GM10266 (cell line): ENCODE measurements around the gene C1QL1.

Experiments used
- DNase-seq: peaks from one replicate; pipeline ENCODE4 v3.0.0; 2012; ENCODE audit errors: extremely low spot score
- TF ChIP-seq, protein P1 (sequence below): IDR thresholded peaks from 2 replicates; pipeline ENCODE4 v1.5.1; 2012; ENCODE audit warnings: mild to moderate bottlenecking, low read depth; ENCODE audit not compliant: control insufficient read depth, insufficient read depth; ENCODE audit errors: missing control alignments

C1QL1 gene

DNA sequence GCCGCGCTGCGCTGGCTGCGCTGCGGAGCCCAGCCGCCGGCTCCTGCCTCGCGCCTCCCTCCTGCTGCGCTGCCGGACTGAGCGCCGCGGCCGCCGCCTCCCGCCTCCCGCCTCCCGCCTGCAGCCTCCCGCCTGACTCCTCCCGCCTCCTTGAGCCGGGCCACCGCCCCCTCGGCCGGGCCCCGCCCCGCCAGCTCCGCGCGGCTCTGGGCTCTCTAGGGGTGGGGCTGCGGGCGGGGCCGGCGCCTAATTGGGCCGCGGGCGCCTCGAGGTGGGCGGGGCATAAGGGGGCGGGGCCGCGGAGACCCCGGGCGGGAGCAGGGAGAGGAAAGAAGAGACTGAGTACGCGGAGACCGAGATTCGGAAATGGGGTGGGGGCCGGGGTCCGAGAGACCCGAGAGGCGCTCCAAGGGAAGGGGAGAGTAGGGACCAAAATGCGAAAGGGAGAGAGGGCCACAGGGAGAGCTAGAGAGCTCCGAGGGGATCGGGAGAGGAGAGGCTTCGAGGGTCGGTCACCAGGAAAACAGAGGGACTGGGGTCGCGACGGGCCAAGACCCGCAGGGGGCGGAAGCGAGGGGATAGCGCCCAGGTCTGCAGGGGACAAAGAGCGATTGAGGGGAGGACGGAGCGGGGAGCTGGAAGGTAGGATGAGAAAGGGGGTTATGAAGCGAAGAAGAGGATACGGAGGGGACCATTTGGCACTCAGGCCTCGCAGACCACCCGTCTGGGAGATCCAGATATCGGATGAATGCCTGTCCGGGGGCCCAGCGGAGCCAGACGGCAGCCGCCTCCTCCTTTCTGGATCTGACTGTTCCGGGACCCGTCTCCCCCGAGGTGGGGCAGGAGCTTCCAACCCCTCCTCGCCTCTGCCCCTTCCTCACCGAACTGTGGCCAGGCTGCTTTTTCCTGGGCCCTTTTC lies at the start of gene C1QL1:
TSS of gene C1QL1 (minus strand) at position 79 of the 919 bp plus-strand sequence. CDS start 255 bp downstream, outside the sequence.
- TF ChIP-seq, protein P1, sequence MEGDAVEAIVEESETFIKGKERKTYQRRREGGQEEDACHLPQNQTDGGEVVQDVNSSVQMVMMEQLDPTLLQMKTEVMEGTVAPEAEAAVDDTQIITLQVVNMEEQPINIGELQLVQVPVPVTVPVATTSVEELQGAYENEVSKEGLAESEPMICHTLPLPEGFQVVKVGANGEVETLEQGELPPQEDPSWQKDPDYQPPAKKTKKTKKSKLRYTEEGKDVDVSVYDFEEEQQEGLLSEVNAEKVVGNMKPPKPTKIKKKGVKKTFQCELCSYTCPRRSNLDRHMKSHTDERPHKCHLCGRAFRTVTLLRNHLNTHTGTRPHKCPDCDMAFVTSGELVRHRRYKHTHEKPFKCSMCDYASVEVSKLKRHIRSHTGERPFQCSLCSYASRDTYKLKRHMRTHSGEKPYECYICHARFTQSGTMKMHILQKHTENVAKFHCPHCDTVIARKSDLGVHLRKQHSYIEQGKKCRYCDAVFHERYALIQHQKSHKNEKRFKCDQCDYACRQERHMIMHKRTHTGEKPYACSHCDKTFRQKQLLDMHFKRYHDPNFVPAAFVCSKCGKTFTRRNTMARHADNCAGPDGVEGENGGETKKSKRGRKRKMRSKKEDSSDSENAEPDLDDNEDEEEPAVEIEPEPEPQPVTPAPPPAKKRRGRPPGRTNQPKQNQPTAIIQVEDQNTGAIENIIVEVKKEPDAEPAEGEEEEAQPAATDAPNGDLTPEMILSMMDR: no peak
- peak; percentile 100 for DNase-seq

DNA sequence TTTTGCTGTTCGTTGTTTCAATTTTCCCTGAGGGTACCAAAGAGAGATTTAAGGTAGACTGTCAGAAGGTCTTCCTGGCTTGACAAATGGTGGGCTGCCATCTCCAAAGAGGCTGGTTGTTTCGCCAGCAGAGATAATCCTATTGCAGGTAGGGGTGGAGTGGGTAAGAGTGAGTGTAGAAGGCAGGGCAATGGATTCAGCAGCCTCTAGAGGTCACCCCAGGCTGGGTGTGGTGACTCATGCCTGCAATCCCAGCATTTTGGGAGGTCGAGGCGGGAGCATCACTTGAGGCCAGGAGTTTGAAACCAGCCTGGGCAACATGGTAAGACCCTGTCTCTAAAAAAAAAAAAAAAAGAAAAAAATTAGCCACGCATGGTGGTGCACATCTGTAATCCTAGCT lies 48.7 kb upstream of the C1QL1 start:
- DNase-seq: no peak
- TF ChIP-seq, protein P1: peak; percentile 58

DNA sequence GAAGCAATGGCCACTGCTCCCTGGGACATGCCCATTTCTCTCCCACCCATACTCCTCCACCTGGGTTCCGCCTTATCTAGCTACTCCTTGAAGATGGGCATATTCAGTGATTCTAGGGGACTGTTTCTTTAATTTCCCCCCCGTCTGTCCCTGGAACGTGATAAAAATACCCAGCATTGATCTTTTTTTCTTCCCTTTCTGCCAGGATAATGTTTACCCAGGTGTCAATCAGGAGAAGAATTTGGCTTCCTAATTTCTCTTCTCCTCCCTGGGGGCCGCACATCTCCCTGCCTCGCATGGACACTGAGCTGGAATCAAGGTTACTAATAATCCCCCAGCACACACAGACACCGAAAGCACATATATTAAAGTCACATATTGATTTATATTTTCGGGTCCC lies 48.1 kb upstream of the C1QL1 start:
- DNase-seq: no peak
- TF ChIP-seq, protein P1: no peak

- TF ChIP-seq, protein P1: no peak
- DNase-seq: no peak
These were observed 45.2 kb upstream of the C1QL1 start for GRCh38 chr17:45013021-45013997.

- no peak for DNase-seq
- TF ChIP-seq, protein P1: no peak
These were observed 43.7 kb upstream of the C1QL1 start for GRCh38 chr17:45011767-45012166.

DNA sequence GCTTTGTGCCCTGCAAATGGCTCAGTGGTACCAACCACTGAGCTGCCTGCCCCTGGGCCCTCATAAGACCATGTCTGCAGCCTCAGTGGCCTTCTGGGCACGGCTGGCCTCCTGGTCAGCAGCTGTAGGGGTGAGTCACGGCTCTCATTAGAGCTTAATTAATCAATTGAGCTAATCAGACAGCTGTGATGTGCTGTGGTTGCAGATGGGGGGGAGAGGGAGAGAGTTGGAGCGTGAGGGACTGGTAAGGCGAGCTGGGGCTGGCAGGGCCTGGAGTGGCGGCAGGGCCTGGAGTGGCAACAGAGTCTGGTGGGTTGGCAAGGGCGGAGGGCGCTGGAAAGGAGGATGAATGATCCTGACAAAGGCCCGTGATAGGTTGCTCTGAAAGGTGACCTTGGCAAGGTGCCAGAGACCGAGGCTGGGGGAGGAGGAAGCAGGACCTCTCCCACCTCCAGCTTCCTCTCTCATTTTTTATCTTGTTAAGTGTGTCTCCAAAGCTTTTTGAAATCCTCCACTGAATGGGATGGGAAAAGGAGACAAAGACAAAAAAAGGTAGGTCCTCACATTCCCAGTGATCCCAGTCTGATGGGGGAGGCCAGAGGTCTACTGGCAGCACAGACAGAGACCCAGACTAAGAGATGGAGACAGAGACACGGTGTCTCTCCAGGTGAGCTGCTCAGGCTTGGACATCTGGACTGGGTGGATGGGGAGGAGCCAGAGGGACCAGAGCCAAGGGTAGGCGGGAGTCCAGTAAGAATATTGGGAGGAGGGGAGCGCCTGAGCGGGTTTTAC lies 41.8 kb upstream of the C1QL1 start:
- DNase-seq: no peak
- TF ChIP-seq, protein P1: no peak
